ENCODE data around the gene KIN. TPM values are rescaled to one million over a fixed set of nuclear protein-coding genes. Genes with fewer than 3 reads are reported as not detected.

Gene KIN
- polyA plus RNA-seq, 2 of the 4 experiments (the other 2 are of a cell fraction) = 8.3 to 19.0 TPM

GRCh38 chr10:7704071-7705016, 83.4 kb downstream of the KIN start:
- ATAC-seq (no peak), DNase-seq (ENCODE audit: low read depth in 1 of 2, low spot score in 1 of 2) (no peak), FAIRE-seq (no peak)
- CTCF ChIA-PET = interaction anchor here (1.6 kb wide), 1 partner anchor 17 kb away, joined by 8 read pairs; no protein-coding TSS in a partner anchor
- TF ChIP-seq JUN (IDR thresholded peaks at IDR 0.05) (no peak), RFX5 (IDR thresholded peaks at IDR 0.05) (no peak), MAFK (IDR thresholded peaks at IDR 0.05; ENCODE audit: partially characterized antibody) (no peak), ELK1 (IDR thresholded peaks at IDR 0.05; ENCODE audit: low read depth, low read length) (no peak), GATA3 (IDR thresholded peaks at IDR 0.05; ENCODE audit: borderline replicate concordance) (no peak), BHLHE40 (IDR thresholded peaks at IDR 0.05; ENCODE audit: low read depth, low read length) (no peak), KDM5A (IDR thresholded peaks at IDR 0.05) (no peak), PBX3 (IDR thresholded peaks at IDR 0.05) (no peak), CHD2 (IDR thresholded peaks at IDR 0.05; ENCODE audit: low read length, partially characterized antibody) (no peak), POLR2AphosphoS2 (conservative IDR thresholded peaks at IDR 0.05; ENCODE audit: low read length) (no peak)
- WGBS (ENCODE audit: missing lambda C conversion rate) = 68% methylated on average over 8 of the region's 8 CpGs
- Histone ChIP-seq H3K27ac (no peak overlapping the region), H3K9me3 (no peaks in the 10 kb centered on the region), H3K4me1 (peaks cover 20% of the 10 kb centered on the region; the same call in 2 of the 3 replicates), H3K4me2 (no peak overlapping the region), H3K4me3 (no peak overlapping the region)
- POLR2A ChIA-PET = no interaction called here

GRCh38 chr10:7703140-7703539, 84.7 kb downstream of the KIN start, which contains the start of gene ITIH2:
Gene ITIH2, plus strand, starts transcription at chr10:7703316. Its CDS starts 119 bp downstream, at chr10:7703435.
- H3K4me3 ChIP-seq = no peak within 1 kb of the TSS
- H3K9me3 ChIP-seq = no peaks in the 10 kb centered on the region
- ChIA-PET CTCF (interaction anchor here (1.6 kb wide), 1 partner anchor 16 kb away, joined by 8 read pairs; no protein-coding TSS in a partner anchor), POLR2A (no interaction called here)
- peaks cover 20% of the 10 kb centered on the region; the same call in 2 of the 3 replicates for H3K4me1 ChIP-seq
- FAIRE-seq (no peak), ATAC-seq (no peak), DNase-seq (ENCODE audit: low read depth in 1 of 2, low spot score in 1 of 2) (no peak)
- H3K27ac ChIP-seq = peak within 1 kb of the TSS; percentile 15 to 21; a peak in 1 of 6 replicates
- H3K4me2 ChIP-seq = no peak within 1 kb of the TSS
- TF ChIP-seq FOSB (CRISPR knock-in tag; IDR thresholded peaks at IDR 0.05) (no peak), ATOH8 (CRISPR knock-in tag; IDR thresholded peaks at IDR 0.05; ENCODE audit: low read depth) (no peak), HDAC2 (IDR thresholded peaks at IDR 0.05) (no peak), BCL3 (IDR thresholded peaks at IDR 0.05) (no peak), TFCP2L1 (CRISPR knock-in tag; IDR thresholded peaks at IDR 0.05) (no peak), HEYL (CRISPR knock-in tag; IDR thresholded peaks at IDR 0.05) (no peak), KDM1A (IDR thresholded peaks at IDR 0.05; ENCODE audit: low read depth) (no peak), EP300 (IDR thresholded peaks at IDR 0.05) (no peak)
- WGBS (ENCODE audit: missing lambda C conversion rate) = 7% methylated on average over 4 of the region's 4 CpGs
